Measurements from ENCODE around the gene ABCG1.

DNA sequence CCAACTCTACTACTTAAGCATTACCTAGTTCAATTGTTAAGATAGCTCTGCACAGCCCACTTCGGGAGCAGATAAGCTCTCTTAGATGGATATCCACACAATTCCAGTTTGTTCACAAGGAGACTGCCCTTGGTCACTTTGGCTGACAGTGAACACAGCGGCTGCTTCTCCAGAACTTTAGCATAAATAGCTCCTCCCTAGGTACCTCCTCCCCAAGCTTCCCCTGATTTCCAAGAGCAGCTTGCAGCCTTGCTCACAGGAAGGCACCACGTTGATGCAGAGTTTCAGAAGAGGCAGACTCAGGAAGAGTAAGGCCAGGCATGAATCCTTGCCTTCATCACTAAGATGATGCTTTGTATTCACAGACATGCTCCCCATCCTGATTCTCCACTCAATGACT is 71.6 kb downstream of the ABCG1 start:
- TF ChIP-seq, protein P1, sequence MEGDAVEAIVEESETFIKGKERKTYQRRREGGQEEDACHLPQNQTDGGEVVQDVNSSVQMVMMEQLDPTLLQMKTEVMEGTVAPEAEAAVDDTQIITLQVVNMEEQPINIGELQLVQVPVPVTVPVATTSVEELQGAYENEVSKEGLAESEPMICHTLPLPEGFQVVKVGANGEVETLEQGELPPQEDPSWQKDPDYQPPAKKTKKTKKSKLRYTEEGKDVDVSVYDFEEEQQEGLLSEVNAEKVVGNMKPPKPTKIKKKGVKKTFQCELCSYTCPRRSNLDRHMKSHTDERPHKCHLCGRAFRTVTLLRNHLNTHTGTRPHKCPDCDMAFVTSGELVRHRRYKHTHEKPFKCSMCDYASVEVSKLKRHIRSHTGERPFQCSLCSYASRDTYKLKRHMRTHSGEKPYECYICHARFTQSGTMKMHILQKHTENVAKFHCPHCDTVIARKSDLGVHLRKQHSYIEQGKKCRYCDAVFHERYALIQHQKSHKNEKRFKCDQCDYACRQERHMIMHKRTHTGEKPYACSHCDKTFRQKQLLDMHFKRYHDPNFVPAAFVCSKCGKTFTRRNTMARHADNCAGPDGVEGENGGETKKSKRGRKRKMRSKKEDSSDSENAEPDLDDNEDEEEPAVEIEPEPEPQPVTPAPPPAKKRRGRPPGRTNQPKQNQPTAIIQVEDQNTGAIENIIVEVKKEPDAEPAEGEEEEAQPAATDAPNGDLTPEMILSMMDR (IDR thresholded peaks at IDR 0.05; ENCODE audit: low read length), result no peak
- no peak for TF ChIP-seq EZH2 (optimal IDR thresholded peaks at IDR 0.05; ENCODE audit: low read depth, low read length)
- no peak for TF ChIP-seq EZH2phosphoT487 (IDR thresholded peaks at IDR 0.05; ENCODE audit: low read length)
